SJSA1 (cell line): ENCODE data around the gene SEZ6. TPM values are rescaled to one million over a fixed set of nuclear protein-coding genes. Genes with fewer than 3 reads are reported as not detected.
A peak's percentile ranks its signal among the peaks of the same experiment; 100 is the strongest.
"Not testable (repeated sequence)": the region's sequence is repeated elsewhere in the genome, so short reads cannot be mapped to it uniquely, and the experiment has no call there.

Experiments used
- DNase-seq, 2 experiments: peaks; one replicate each; pipeline ENCODE4 v3.0.0-alpha.2; 2015 to 2020; ENCODE audit warnings: low spot score in 2 of 2, low read depth in 1 of 2
- H3K27ac ChIP-seq: fragments of 250-450 bp; sonication (Bioruptor Pico); 2 replicates; pipeline ENCODE4 v1.5.1; 2020; ENCODE audit warnings: mild to moderate bottlenecking, moderate library complexity
- H3K27me3 ChIP-seq: fragments of 250-450 bp; sonication (Bioruptor Pico); replicated peaks from 2 replicates; pipeline ENCODE4 v1.5.1; 2020; ENCODE audit warnings: mild to moderate bottlenecking, moderate library complexity
- H3K36me3 ChIP-seq: fragments of 250-450 bp; sonication (Bioruptor Pico); 2 replicates; pipeline ENCODE4 v1.5.1; 2020; ENCODE audit warnings: mild to moderate bottlenecking
- H3K4me1 ChIP-seq: fragments of 250-450 bp; sonication (Bioruptor Pico); replicated peaks from 2 replicates; pipeline ENCODE4 v1.6.1; 2021; ENCODE audit warnings: mild to moderate bottlenecking
- H3K4me3 ChIP-seq: fragments of 250-450 bp; sonication (Bioruptor Pico); 2 replicates; pipeline ENCODE4 v1.5.1; 2020; ENCODE audit warnings: mild to moderate bottlenecking
- H3K9me3 ChIP-seq: fragments of 250-450 bp; sonication (Bioruptor Pico); replicated peaks from 2 replicates; pipeline ENCODE4 v1.5.1; 2020; ENCODE audit warnings: mild to moderate bottlenecking
- total RNA-seq: library from RNA; depleted of rRNA; stranded (reverse); fragments of >200 nt; shearing (Covaris generic); gene quantifications from 2 replicates; pipeline ENCODE4 v1.2.3, GENCODE V29; 2014

Gene SEZ6
- total RNA-seq, 1 experiment from 2014 or later: not detected

DNA sequence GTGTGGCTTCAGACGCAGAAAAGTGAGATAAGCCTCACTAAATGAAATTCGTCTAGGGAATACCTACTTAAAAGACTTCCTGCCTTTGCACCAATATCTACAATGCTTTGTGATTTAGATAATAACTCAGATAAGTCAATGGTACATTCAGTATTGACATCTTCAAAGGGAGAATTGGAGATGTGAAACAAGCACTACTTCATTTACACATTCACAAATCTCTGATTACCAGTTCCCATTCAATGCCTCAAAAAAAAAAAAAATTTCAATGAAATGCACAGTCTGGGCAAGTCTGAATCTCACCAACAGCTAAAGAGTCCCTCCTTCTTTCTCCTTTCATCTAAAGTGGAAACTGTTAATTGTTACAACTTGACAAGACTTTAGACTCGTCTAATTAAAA lies 58.2 kb downstream of the SEZ6 start:
- Histone ChIP-seq H3K4me3 (no peak overlapping the region), H3K27me3 (no peaks in the 10 kb centered on the region), H3K27ac (no peak overlapping the region; the same call in 1 of the 2 replicates), H3K9me3 (no peaks in the 10 kb centered on the region; the same call in 1 of the 2 replicates), H3K4me1 (peaks cover 45% of the 10 kb centered on the region), H3K36me3 (peaks cover 29% of the 10 kb centered on the region)
- no peak for DNase-seq

DNA sequence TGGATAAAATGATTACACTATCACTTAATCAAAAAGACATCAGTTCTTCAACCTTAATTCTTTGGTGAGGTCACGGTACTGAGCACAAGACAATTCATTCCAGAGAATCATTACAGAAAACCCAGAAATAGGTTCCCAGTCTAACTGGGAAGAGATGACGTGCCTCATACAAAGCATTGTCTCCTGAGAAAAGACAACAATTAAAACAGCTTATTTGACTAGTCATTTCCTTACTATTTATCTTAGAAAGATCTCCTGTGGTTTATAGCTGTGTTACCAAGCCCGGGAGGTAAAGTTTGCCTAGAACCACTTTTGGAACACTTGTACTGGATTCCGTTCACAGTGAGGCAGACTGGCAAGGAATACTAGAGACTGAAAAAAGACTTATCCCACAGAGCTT lies 59.6 kb downstream of the SEZ6 start:
- peak; percentile 64 to 91 for DNase-seq
- Histone ChIP-seq H3K36me3 (peaks cover 34% of the 10 kb centered on the region), H3K9me3 (no peaks in the 10 kb centered on the region), H3K4me1 (peaks cover 38% of the 10 kb centered on the region), H3K27ac (peak overlapping the region; percentile 94), H3K4me3 (no peak overlapping the region), H3K27me3 (no peaks in the 10 kb centered on the region)

DNA sequence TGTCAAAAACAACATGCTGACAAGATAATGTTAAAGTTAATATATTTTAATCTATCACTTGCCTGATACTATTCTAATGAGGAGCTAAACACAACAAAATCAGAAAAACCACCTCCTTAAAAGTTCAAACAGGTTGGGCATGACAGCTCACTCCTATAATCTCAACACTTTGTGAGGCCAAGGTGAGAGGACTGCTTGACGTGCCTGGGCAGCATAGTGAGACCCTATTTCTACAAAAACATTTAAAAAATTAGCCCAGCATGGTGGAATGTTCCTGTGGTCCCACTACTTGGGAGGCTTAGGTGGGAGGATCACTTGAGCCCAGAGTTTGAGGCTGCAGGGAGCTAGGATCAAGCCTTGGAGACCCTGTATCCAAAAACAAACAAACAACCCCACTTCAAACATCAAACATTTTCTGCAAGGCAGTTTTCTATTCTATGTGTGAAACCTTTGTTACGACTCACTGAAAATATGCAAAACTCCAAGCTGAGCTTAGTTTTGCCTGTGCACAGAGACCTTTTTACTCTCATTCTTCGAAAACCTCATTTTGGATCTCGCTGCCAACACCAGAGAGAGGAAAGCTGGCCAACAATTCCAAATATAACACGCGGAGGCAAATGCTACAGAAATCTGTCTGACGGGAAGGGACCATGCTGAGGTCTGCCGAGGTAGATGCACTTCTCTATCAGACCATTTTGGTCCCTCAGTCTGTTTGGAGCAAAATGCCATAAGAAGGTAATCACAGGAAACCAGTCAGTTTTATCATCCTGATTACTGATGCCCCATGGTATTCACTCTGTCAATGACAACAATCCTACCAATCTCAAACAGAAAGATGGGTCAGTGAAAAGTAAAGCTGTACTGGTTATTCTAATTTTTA lies 60.7 kb downstream of the SEZ6 start:
- H3K36me3 ChIP-seq: peaks cover 40% of the 10 kb centered on the region
- no peaks in the 10 kb centered on the region for H3K27me3 ChIP-seq
- H3K27ac ChIP-seq: peak overlapping the region; percentile 94
- H3K9me3 ChIP-seq: no peaks in the 10 kb centered on the region
- H3K4me1 ChIP-seq: peaks cover 38% of the 10 kb centered on the region
- no peak overlapping the region for H3K4me3 ChIP-seq
- DNase-seq: peak in 1 of 2 experiments; percentile 62

DNA sequence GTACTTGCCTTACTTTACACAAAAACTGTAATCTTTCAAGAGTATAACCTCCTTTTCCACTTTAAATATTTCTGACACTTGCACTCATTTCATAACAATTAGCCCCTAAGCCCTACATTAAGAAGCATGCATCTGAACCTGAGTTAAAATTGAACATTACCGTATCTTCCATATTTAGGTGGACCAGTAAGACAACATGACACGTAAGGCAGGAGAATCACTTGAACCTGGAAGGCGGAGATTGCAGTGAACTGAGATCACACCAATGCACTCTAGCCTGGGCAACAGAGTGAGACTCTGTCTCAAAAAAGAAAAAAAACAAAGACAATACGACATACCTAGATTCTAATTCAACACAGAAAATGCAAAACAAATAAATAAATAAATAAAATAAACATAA lies 61.5 kb downstream of the SEZ6 start:
- H3K27me3 ChIP-seq: no peaks in the 10 kb centered on the region
- no peaks in the 10 kb centered on the region for H3K9me3 ChIP-seq
- no peak for DNase-seq
- H3K27ac ChIP-seq: peak overlapping the region; percentile 94; the same call in 1 of the 2 replicates
- peaks cover 43% of the 10 kb centered on the region for H3K36me3 ChIP-seq
- no peak overlapping the region for H3K4me3 ChIP-seq
- H3K4me1 ChIP-seq: peaks cover 38% of the 10 kb centered on the region

DNA sequence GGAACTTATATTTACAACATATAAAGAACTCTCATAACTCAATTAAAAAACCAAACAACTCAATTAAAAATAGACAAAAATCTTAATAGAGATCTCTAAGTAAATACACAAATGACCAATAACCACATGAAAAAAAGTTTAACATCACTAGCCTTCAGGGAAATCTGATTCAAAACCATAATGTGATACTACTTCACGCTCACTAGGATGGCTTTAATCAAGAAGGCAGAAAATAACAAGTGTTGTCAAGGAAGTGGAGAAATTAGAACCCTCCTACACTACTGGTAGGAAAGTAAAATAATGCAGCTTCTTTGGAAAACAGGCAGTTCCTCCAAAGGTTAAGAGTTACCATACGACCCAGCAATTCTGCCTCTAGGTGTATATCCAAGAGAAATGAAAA lies 62.9 kb downstream of the SEZ6 start:
- no peak for DNase-seq
- no peak overlapping the region for H3K4me3 ChIP-seq
- peaks cover 35% of the 10 kb centered on the region for H3K4me1 ChIP-seq
- no peaks in the 10 kb centered on the region for H3K9me3 ChIP-seq
- no peak overlapping the region for H3K27ac ChIP-seq
- H3K36me3 ChIP-seq: peaks cover 48% of the 10 kb centered on the region
- no peaks in the 10 kb centered on the region for H3K27me3 ChIP-seq

DNA sequence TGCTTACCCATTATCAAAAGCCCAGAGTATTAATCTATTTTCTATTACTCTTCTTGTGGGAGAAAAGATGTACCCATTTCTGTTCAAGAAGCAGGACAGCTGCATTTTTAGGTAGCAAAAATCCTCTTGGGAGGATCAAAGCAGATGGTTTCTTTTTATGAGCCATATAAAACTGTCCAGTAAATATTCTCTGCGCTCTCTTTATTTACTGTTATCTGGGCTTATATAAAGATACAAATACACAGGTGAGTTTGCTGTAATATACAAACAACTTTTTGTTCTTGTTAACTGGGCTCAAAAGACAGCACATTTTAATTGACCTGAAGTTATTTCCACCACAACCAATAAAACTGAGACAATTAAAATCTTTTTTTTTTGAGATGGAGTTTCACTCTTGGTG lies 64.6 kb downstream of the SEZ6 start:
- H3K4me1 ChIP-seq: peaks cover 19% of the 10 kb centered on the region
- no peak overlapping the region for H3K4me3 ChIP-seq
- no peaks in the 10 kb centered on the region for H3K27me3 ChIP-seq
- H3K36me3 ChIP-seq: peaks cover 55% of the 10 kb centered on the region
- H3K27ac ChIP-seq: no peak overlapping the region
- no peak for DNase-seq
- H3K9me3 ChIP-seq: no peaks in the 10 kb centered on the region

DNA sequence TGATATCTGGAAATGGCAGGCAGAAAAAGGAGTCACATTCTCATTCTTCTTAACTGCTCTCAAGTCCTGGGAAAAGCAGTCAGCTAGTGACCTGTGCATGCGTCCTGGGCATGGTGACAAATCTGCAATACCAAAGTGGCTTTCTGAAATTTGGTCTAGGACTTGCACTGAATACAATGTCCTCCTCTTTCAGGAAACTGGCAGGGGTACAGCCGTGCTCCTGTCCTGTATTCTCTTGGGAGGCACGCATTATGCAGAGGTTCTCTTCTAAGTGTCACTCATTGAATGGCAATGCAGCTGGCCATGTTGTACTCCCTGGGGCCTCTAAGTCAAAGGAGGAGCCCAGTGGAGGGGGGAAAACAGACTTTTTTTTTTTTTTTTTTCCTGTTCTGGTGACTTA lies 65.2 kb downstream of the SEZ6 start:
- Histone ChIP-seq H3K9me3 (no peaks in the 10 kb centered on the region), H3K27me3 (no peaks in the 10 kb centered on the region), H3K27ac (no peak overlapping the region), H3K4me1 (peaks cover 15% of the 10 kb centered on the region), H3K36me3 (peaks cover 60% of the 10 kb centered on the region), H3K4me3 (no peak overlapping the region)
- no peak for DNase-seq

DNA sequence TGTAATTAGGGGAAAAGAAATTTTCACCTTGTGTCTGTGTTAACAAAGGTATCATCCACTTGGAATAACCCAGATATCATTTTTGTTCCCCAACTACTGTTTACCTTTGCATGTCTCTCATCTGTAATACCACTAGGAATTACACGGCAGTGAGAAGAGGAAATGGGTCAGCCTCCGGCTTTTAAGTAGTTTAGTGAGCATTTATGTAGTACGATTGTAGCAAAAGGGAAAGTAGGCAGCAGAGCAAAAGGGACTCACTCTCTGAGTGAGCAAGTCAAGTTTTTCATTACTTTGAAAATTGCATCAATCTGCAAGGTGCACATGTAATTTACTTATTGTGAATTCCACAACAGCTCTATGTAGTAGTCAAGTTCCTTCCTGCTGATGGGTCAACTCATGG lies 65.7 kb downstream of the SEZ6 start:
- Histone ChIP-seq H3K36me3 (peaks cover 65% of the 10 kb centered on the region), H3K9me3 (no peaks in the 10 kb centered on the region), H3K27ac (no peak overlapping the region), H3K4me3 (no peak overlapping the region), H3K4me1 (peaks cover 9% of the 10 kb centered on the region), H3K27me3 (no peaks in the 10 kb centered on the region)
- no peak for DNase-seq

DNA sequence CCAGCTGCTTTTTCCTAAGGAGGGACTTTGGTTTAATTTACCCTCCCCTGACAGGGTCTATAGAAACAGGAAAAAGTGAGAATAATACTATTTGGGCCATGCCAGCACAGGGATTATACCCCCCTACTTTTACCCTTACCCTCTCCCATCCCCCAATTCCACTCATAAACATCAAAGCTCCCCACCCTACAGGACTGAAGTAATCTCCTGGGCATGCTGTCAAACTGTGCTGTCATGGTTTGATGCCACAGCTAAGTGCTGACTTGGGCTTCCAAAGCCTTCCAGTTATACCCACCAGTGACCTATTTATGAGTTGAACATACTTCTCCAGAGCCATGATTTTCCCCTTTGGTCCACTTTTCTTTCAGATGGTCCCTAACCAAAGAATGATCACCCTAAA lies 67.3 kb downstream of the SEZ6 start:
- H3K9me3 ChIP-seq: no peaks in the 10 kb centered on the region
- no peak overlapping the region for H3K27ac ChIP-seq

DNA sequence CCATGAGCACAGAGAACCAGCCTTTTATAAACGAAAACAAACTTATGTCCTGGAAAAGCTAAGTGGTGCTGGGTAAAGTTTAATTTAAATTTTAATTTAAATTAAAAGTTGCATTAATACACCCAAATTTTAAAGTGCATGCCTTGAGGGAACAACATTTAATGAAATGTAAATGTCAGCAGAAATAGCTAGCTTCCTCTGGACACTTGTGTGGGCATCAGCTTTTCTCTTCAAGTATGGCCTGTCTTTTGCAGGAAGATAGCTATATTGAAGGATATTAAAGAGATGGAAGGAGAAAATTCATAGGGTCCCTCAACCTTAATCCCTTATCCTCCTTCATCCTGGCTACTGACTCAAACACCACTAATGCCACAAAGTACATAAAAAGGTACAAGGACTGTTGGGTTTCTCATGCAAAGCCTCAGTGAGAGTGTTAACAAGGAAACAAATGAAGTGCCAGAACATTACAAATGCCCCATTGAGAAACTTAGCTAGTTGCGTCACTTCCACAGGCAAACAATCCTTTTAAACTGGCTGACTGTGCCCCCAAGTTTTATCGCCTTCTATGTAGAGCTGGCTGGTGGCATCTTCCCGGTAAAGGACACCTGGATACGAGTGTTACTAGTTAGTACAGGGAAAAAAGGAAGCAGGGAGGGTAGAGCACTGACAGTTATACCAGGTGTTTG lies 68.6 kb downstream of the SEZ6 start:
- H3K27me3 ChIP-seq: no peaks in the 10 kb centered on the region
- H3K27ac ChIP-seq: no peak overlapping the region
- DNase-seq: no peak
- no peaks in the 10 kb centered on the region for H3K9me3 ChIP-seq
- H3K4me1 ChIP-seq: no peaks in the 10 kb centered on the region
- no peak overlapping the region for H3K4me3 ChIP-seq
- peaks cover 46% of the 10 kb centered on the region for H3K36me3 ChIP-seq

More for the DNA sequence above, 67.3 kb downstream of the SEZ6 start:
- no peak for DNase-seq
- no peaks in the 10 kb centered on the region for H3K27me3 ChIP-seq
- H3K36me3 ChIP-seq: peaks cover 53% of the 10 kb centered on the region
- no peaks in the 10 kb centered on the region for H3K4me1 ChIP-seq
- no peak overlapping the region for H3K4me3 ChIP-seq

DNA sequence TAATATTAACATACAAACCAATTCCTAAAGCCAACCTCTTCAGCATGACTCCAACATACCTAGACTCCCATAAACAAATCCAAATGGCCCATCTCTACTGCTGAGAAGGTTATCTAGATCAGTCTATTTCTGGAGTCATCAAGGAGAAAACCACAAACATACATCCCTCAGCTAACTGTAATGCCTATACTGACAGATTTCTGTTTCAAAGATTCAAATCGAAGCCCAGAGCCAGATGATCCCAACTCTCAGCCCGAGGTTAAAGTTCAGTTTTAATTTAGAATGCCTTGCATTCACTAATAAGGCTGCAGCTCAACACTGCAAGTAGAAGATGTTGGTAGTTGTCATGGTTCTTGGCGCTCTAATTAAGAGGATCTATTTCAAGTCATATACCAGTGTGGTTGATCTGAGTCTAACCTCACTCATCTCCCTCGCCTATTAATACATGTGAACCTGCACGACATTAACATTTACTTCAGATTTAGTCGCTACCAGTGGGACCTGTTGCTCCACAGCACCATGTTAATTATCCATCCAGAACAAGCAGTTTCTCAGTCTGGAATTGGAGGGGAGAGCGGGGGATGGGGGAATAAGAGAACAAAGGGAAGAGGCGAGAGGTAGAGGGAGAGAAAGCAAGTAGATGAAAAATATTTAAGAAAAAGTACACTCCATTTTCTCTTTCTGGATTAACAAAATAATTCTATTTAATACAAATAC lies 69.9 kb downstream of the SEZ6 start:
- no peak overlapping the region for H3K27ac ChIP-seq
- H3K27me3 ChIP-seq: no peaks in the 10 kb centered on the region
- no peaks in the 10 kb centered on the region for H3K4me1 ChIP-seq
- no peaks in the 10 kb centered on the region for H3K9me3 ChIP-seq
- DNase-seq: no peak
- no peak overlapping the region for H3K4me3 ChIP-seq
- peaks cover 41% of the 10 kb centered on the region for H3K36me3 ChIP-seq

DNA sequence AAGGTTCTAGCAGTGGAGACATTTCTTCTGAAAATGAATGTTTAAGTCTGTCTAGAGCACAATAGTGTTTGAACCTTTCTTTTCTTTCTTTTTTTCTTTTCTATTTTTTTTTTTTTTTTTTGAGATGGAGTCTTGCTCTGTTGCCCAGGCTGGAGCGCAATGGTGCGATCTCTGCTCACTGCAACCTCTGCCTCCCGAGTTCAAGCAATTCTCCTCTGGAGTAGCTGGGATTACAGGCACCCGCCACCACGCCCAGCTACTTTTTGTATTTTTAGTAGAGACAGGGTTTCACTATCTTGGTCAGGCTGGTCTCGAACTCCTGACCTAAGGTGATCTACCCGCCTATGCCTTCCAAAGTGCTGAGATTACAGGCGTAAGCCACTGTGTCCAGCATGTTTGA lies 71.3 kb downstream of the SEZ6 start:
- H3K9me3 ChIP-seq, DNase-seq, H3K27me3 ChIP-seq, H3K4me3 ChIP-seq, H3K4me1 ChIP-seq, H3K27ac ChIP-seq: not testable (repeated sequence)
- H3K36me3 ChIP-seq: peaks cover 29% of the 10 kb centered on the region

DNA sequence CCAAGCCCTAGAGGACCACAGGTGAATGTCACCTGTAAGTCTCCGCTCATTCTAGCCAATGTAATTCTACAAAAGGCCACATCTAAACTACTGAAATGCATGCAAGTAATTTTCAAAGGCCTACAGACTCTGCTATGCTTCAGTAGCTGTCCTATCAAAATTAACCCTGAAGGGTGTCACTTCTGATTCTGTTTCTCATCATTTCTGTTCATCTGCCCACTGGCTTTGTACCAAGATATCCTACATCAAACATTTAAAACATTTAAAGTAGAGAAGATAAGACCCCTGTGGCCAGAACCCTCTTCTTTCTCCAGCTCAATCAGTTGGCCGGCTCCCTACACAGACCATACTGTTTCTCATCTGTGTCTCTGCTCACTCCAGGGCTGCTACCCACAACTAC lies 76.0 kb downstream of the SEZ6 start:
- H3K27me3 ChIP-seq: no peaks in the 10 kb centered on the region
- H3K4me1 ChIP-seq: peaks cover 18% of the 10 kb centered on the region
- DNase-seq: no peak
- H3K4me3 ChIP-seq: no peak overlapping the region
- no peak overlapping the region for H3K27ac ChIP-seq
- peaks cover 39% of the 10 kb centered on the region for H3K36me3 ChIP-seq
- peaks cover 3% of the 10 kb centered on the region; the same call in 1 of the 2 replicates for H3K9me3 ChIP-seq

DNA sequence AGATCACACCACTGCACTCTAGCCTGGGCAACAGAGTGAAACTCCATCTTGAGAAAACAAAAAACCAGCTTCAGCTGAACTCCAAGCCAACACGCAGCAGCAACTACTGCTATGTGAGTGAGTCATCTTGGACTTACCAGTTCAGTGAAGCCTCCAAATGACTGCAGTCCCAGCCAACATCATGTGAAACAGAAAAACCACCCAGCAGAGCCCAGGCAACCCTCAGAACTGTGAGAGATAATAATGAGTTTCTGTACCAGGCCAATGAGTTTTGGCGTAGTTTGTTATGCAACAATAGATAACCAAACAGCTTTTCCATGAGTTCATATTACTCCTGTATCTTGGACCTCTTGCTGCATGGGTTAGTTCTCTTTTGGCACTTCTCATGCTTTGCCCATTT lies 77.8 kb downstream of the SEZ6 start:
- H3K4me1 ChIP-seq: peaks cover 18% of the 10 kb centered on the region
- H3K27ac ChIP-seq: no peak overlapping the region
- H3K27me3 ChIP-seq: no peaks in the 10 kb centered on the region
- no peak overlapping the region for H3K4me3 ChIP-seq
- peaks cover 54% of the 10 kb centered on the region for H3K36me3 ChIP-seq
- H3K9me3 ChIP-seq: peaks cover 3% of the 10 kb centered on the region; the same call in 1 of the 2 replicates
- DNase-seq: no peak
